ENCODE data around the gene BORCS8. TPM values are rescaled to one million over a fixed set of nuclear protein-coding genes. Genes with fewer than 3 reads are reported as not detected.
"Not testable (repeated sequence)": the region's sequence is repeated elsewhere in the genome, so short reads cannot be mapped to it uniquely, and the experiment has no call there.

The BORCS8 gene
- total RNA-seq, 1 experiment from 2014 or later, result 37.4 TPM

DNA sequence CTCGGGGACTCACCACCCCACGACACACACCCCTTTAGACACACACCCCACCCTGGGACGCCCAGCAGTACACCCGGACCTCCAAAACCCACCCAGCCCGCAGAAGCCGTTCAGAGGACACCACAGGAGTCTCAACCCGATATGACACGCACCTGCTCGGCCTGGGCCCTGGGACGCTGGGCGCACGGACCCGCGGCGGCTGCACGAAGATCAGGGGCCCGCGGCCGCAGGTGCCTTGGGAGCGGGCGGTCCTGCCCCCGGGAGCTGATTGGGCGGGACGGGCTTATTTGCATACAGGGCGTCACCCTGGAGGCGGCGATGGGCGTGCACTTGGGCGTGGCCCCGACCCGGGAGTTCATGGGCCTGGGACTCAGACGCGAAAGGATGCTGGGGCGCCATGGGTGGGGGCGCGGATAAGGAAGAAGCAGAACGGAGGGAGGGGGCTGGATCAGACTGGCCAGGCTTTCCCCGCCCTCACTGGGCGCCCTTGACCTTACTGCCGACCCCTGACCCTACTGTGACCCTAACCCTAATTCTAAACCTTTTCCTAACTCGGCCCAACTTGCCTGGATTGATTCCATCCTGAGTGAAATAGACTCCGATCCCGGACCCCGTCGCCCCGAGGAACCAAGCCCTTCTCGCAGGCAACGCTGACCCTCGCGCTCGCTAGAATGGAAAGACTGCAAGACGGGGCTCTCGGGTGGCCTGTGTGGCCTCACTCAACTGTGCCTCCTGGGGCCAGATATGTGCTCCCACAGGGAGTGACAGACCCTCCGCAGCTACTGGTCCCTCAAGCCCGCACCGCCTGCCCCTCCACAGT is 21.7 kb downstream of the BORCS8 start, which contains the start of gene MEF2B:
Gene MEF2B (minus strand): TSS at position 211 of the 820 bp plus-strand sequence. CDS start 19,528 bp downstream, outside the sequence.
- H3K9me3 ChIP-seq, result no peaks in the 10 kb centered on the region
- H3K4me3 ChIP-seq, result no peak within 1 kb of the TSS
- no peak for DNase-seq

DNA sequence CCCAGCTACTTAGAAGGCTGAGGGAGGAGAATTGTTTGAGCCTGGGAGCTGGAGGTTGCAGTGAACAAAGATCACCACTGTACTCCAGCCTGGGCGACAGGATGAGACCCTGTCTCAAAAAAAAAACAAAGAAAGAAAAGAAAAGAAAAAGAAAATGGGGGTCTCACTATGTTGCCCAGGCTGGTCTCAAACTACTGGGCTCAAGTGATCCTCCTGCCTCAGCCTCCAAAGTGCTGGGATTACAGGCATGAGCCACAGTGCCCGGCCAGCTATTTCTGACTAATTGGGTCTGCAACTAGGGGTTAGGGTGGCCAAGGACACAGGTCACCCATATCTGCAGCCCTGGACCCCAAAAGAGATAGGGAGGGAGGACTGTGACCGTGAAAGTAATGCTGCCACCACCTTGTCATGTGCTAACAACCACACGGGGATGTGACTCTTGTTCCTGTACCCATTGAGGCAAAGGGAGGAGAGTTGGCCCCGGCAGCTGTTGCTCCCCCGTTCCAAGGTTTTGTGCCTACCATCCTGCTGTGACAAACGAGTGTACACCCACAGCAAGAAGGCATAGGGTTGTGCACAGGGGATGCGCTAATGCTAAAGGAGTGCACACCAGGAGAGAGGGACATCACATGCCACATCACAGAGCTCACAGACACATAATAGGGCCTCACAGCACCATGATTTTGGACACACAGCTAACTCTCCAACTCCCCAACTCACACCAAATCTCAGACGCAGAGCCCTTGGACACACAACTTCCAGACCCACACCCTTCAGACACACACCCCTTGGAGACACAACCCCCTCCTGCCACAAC is 22.5 kb downstream of the BORCS8 start:
- H3K4me3 ChIP-seq, result no peak overlapping the region
- no peaks in the 10 kb centered on the region for H3K36me3 ChIP-seq
- H3K9me3 ChIP-seq, result no peaks in the 10 kb centered on the region
- H3K27me3 ChIP-seq, result no peaks in the 10 kb centered on the region
- no peak for DNase-seq

More for the DNA sequence above, 21.7 kb downstream of the BORCS8 start, which contains the start of gene MEF2B:
- no peaks in the 10 kb centered on the region for H3K27me3 ChIP-seq
- no peaks in the 10 kb centered on the region for H3K36me3 ChIP-seq

DNA sequence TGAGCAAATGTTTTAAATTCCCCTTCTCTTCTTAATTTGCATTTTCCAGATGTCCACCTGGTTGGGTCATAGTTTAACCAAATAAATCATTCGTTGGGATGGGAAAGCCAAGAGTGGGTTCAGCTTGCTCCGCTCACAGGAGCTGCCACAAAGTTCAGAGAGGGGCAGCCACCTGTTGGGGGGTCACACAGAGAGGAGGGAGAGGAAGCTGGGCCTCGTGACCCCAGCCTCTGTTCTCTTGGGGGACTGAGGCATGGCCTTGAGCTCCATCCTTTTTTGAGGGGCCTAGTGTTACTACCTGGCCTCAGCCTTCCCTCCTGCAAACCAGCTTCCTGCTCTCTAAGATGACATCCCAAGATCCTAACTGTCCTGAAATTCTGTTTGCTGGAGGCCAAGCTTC is 24.3 kb downstream of the BORCS8 start:
- H3K4me3 ChIP-seq, result no peak overlapping the region
- no peaks in the 10 kb centered on the region for H3K27me3 ChIP-seq
- no peak for DNase-seq
- no peaks in the 10 kb centered on the region for H3K36me3 ChIP-seq
- no peaks in the 10 kb centered on the region for H3K9me3 ChIP-seq

DNA sequence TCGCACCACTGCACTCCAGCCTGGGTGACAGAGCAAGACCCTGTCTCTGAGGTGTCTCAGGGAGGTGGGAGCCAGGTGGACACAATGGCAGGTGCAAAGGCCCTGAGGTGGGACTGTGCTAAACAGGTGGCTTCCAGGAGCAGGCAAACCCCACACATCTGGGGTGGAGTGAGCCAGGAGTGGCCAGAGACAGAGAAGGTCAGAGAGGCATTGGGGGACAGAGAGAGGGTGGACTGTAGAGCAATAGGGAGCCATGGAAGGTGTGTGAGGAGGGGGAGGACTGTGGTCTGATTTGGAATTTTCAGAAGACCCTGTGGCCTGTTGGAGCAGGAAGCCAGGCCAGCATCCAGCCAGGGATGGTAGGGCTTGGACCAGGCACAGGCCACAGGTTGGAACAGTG is 26.6 kb downstream of the BORCS8 start:
- Histone ChIP-seq H3K36me3 (no peaks in the 10 kb centered on the region), H3K27me3 (no peaks in the 10 kb centered on the region), H3K4me3 (no peak overlapping the region), H3K9me3 (no peaks in the 10 kb centered on the region)
- no peak for DNase-seq

DNA sequence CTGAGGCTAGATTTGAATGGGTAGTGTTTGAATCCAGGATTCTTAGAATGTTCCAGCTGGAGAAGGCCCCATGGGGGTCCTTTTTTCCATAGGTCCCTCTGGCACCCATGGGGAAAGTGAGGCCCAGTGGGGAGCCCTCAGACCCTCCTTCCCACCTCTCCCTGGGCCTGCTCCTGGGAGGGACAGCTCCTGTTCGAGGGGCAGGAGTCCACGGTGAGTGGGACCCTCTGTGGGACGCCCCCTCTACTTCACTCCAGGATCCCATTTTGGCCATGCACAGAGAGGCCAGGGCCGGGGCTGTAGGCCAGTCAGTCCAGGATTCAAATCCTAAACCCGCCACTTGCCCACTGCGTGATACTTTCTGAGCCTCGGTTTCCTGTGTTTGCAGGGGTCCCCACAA is 29.5 kb downstream of the BORCS8 start:
- no peaks in the 10 kb centered on the region for H3K9me3 ChIP-seq
- no peaks in the 10 kb centered on the region for H3K27me3 ChIP-seq
- no peak overlapping the region for H3K4me3 ChIP-seq
- no peak for DNase-seq
- no peaks in the 10 kb centered on the region for H3K36me3 ChIP-seq

DNA sequence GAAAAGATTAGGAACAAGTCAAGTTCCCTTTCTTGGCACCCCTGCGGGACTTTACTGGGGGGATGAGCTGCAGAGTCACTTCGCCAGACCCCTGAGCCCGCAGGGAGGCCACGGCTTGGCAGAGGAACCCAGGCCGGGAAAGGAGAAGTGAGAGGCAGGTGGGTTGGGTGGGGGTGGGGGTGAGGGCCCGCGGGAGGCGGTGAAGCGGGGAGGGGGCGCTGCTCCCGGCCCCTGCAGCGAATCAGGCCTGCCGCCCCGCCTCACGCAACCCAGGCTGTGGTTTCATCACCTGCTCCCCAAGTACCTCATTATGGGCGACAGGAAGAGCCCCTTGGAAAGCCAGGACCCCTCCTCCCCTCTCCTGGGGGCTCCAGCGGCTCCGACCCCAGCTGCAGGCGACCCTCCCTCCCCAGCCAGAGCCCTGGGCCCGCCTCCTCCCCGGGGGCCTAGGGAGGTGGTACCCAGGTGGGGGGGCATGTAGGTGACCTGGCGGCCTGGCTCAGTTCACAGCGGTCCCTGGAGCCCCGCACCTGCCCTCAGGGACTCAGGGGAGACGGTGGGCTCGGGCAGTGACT is 31.4 kb downstream of the BORCS8 start:
- no peaks in the 10 kb centered on the region; the same call in 1 of the 2 replicates for H3K9me3 ChIP-seq
- DNase-seq, result no peak

DNA sequence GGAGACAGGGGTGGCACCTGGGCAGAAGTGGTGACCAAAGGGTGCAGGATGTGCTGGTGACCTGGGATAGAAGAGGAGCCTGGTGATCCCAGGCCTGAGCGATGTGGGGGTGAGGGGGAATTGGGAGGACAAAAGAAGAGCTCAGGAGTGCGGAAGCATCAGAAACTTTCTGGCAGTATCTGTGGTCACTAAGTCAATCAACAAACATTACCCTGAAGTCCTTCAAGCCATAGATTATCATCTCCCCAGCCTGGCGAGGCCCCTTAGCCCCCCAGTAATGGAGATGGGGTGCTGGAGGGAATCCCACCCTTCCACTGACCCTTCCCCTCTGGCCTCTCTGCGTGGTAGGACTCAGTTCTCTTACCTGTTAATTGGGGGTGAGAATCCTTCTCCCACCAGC is 32.4 kb downstream of the BORCS8 start:
- H3K27me3 ChIP-seq, result no peaks in the 10 kb centered on the region
- H3K9me3 ChIP-seq, result no peaks in the 10 kb centered on the region; the same call in 1 of the 2 replicates
- H3K4me3 ChIP-seq, result no peak overlapping the region
- no peak for DNase-seq
- 0 out of 2 replicates have a peak, but pooled peaks cover 4% of the 10 kb centered on the region for H3K36me3 ChIP-seq

More for the DNA sequence above, 31.4 kb downstream of the BORCS8 start:
- 0 out of 2 replicates have a peak, but pooled peaks cover 4% of the 10 kb centered on the region for H3K36me3 ChIP-seq
- H3K4me3 ChIP-seq, result no peak overlapping the region
- H3K27me3 ChIP-seq, result no peaks in the 10 kb centered on the region

DNA sequence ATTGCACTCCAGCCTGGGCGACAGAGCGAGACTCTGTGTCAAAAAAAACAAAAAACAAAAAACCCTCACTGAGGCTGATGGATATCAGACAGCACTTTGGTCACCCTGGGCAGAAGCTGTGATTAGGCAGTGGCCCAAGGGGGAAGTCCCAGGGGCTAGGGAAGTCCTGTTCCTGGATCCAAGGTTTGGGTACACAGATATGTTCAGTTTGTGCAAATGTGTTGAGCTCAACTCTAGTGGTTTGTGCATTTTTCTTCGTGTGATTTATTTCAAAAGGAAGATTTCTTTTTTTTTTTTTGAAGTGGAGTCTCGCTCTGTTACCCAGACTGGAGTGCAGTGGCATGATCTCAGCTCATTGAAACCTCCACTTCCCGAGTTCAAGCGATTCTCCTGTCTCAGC is 34.1 kb downstream of the BORCS8 start:
- DNase-seq, result no peak
- Histone ChIP-seq H3K9me3 (no peaks in the 10 kb centered on the region; the same call in 1 of the 2 replicates), H3K27me3 (no peaks in the 10 kb centered on the region), H3K36me3 (0 out of 2 replicates have a peak, but pooled peaks cover 4% of the 10 kb centered on the region), H3K4me3 (no peak overlapping the region)

DNA sequence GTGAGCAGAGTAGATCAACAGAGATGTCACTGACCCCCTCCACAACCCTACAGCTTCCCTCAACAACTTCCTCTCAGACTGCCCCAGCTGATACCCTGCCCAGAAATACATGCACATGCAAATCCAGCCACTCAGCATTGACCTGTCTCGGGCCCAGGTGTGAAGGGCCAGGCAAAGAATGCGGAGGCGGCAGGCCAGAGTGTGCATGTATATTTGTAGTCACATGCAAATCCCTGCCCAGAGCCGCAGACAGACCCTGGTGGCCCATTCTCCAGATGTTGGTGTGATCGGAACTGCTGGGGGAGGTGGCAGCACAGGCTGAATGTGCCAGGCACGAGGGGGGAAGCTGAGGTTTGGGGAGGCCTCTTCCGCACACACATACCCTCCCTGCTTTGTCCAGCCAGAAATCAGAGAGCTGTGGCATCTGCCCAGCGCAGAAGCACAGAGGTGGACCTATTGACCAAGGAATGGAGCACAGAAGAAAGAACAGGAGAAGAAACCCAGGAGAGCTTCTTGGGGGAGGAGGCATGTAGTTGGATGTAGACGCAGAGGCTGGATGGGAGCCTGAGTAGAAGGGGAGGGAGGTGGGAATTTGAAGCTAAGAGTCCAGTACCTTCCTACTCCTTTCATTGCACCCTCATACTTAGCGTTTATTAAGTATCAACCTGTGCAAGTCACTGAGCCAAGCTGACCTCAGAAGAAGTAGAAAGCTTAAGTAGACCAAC is 36.3 kb downstream of the BORCS8 start:
- Histone ChIP-seq H3K4me3 (no peak overlapping the region), H3K36me3 (0 out of 2 replicates have a peak, but pooled peaks cover 4% of the 10 kb centered on the region), H3K9me3 (no peaks in the 10 kb centered on the region; the same call in 1 of the 2 replicates), H3K27me3 (no peaks in the 10 kb centered on the region)
- DNase-seq, result no peak

DNA sequence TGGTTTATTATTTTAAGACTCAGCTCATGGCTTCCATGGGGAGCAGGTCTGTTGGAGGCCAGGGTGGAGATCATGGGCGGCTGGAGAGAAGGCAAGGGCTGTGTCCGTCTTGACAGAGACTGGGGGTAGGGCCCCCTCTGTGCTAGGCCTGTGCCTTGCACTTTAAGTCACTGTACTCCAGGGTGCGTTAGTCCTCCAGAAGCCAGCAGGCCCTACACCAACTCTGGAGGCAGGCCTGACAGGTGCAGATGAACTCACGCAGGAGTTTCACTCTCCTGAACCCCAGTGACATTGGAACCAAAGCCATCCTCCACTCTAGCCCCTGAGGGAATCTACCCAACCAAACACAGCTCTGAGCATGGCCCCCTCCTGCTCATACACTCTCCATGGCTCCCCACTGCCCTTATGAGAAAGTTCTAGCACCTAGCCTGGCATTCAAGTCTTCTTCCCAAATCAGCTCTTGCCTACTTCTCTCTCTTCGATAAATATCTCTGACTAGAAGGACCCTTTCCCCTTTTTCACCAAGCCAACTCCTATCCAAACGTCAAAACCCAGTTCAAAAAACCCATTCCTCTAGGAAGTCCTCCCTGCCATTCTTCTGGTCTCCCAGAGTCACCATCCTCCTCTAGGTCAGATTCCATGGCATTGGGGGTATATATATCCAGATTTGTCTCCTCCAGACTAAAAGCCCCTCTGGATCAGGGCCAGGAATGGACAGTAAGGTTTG is 37.0 kb downstream of the BORCS8 start:
- no peak for DNase-seq
- H3K9me3 ChIP-seq, result no peaks in the 10 kb centered on the region; the same call in 1 of the 2 replicates
- 0 out of 2 replicates have a peak, but pooled peaks cover 4% of the 10 kb centered on the region for H3K36me3 ChIP-seq
- H3K4me3 ChIP-seq, result no peak overlapping the region
- no peaks in the 10 kb centered on the region for H3K27me3 ChIP-seq

DNA sequence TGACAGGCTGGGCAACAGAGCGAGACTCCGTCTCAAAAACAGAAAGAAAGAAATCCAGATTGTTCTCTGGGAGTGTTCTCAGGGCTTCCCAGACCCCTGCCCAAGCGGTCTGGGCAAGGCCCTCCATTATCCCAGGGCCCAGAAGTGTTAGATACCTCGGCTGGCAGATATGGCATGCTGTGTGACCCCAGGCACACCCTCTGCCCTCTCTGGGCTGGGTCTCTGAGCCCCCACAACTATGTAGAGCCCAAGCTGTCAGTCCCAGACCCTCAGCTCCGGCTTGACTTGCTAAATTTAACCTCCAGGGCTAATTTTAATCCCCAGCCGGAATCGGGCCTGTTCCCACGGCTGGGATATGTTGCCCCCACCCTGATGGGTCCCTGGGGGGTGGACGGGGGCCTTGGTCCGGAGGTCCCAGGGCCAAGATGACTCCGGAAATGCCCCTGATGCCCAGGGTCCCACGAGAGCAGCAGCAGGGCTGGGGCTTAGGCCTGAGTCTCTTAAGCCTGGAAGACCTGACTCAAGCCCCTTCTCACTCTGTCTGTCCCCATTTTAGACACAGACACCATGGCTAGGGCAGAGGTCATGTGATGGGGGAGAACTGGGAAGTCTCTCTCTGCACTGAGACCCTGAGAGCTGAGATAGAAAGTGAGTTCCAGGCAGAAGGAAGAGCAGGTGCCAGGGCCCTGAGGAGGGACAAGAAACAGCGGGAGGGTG is 39.1 kb downstream of the BORCS8 start:
- Histone ChIP-seq H3K4me3 (no peak overlapping the region), H3K9me3 (no peaks in the 10 kb centered on the region; the same call in 1 of the 2 replicates), H3K36me3 (peaks cover 9% of the 10 kb centered on the region; the same call in 1 of the 2 replicates), H3K27me3 (no peaks in the 10 kb centered on the region)
- no peak for DNase-seq

DNA sequence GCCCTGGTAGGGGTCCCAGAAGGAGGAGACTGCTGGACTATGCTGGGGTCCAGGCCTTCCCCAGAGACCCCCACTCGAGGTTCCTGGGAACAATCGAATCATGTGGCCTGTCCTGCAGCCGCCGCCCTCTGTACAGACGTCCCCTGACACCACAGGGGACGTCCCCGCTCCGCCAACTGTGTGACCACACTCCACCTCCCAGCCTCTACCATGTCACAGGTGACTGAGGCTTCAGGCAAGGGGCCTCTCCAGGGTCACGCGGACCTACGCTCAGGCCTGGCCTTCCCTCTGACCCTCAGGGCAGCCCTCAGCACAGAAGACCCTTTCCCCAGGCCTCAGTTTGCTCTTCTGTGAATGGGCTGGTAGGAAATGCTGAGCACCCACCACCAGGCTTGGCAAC is 40.5 kb downstream of the BORCS8 start:
- H3K27me3 ChIP-seq, result no peaks in the 10 kb centered on the region
- H3K4me3 ChIP-seq, result no peak overlapping the region
- DNase-seq, result no peak
- H3K9me3 ChIP-seq, result no peaks in the 10 kb centered on the region; the same call in 1 of the 2 replicates
- H3K36me3 ChIP-seq, result peaks cover 13% of the 10 kb centered on the region

DNA sequence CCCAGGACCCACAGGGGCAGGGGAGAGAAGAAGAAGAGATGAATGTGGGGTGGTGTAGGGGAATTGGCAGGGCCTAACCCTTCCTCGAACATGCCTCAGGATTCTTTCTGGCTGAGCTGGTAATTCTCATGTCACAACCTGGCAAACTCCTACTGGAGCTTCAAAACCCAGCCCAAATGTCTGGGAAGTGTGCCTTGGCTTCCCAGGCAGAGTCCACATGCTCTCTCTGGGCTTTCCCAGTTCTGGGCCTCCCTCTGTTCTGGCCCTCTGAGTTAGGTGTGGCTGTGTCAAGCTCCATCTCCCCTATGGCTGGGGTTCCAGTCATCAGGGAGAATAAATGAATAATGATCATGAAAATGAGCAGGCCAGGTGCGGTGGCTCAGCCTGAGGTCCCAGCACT is 42.5 kb downstream of the BORCS8 start:
- H3K36me3 ChIP-seq, result peaks cover 11% of the 10 kb centered on the region
- no peaks in the 10 kb centered on the region for H3K27me3 ChIP-seq
- H3K4me3 ChIP-seq, result no peak overlapping the region
- no peak for DNase-seq
- no peaks in the 10 kb centered on the region for H3K9me3 ChIP-seq

DNA sequence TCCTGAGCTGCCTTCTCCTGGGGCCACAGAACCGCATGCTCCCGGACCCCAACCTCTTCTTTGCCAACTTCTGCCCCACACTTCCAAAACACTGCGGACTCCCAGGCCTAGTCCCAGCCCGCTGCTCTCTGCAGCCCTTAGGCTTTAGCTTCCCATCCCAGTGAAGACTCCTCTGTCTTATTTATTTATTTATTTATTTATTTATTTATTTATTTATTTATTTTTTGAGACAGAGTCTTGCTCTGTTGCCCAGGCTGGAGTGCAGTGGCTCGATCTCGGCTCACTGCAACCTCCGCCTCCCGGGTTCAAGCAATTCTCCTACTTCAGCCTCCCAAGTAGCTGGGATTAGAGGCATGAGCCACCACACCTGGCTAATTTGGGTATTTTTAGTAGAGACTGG is 43.4 kb downstream of the BORCS8 start:
- H3K27me3 ChIP-seq, H3K9me3 ChIP-seq, H3K4me3 ChIP-seq, DNase-seq: not testable (repeated sequence)
- H3K36me3 ChIP-seq, result peaks cover 11% of the 10 kb centered on the region

DNA sequence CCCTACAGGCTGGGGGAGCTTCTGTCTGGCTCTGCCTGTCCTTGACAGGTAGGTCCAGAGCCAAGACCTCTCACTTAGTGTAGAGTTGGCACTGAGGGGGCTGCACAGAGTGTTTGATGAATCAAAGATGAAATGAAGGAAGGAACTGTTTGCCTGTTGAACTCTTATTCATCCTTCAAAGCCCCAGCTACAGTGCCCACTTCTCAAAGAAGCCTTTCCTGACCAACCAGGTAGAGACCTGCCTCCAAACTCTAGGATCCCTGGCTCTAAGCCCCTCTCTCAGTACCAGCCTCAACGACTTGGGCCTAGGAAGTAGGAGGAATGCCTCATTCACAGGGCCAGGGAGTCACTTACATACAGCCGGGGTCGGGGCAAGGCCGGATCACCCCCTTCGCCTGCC is 44.6 kb downstream of the BORCS8 start:
- Histone ChIP-seq H3K36me3 (peaks cover 11% of the 10 kb centered on the region), H3K4me3 (no peak overlapping the region), H3K27me3 (no peaks in the 10 kb centered on the region), H3K9me3 (no peaks in the 10 kb centered on the region)
- no peak for DNase-seq
